ENCODE results near the gene TBXAS1.

DNA sequence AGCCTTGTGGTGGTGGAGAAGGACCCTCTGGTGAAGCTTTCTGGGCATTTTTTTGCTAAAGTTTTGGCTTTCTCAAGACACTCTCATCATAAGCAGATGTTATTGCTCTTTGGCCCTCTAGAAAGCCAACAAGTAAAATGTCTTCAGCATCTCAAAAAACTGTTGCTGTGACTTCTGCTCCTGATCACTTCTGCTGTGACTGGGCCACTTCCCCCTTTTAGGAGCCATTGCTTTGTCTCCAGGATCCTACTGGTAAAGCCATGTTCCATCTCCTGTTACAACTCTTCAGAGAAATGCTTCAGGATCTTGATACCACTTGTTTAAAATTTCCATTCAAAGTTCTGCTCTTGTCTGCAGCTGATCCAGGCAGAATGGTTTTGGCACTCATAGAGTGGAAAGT is 222.8 kb downstream of the TBXAS1 start:
- TF ChIP-seq POLR2AphosphoS5 (IDR thresholded peaks at IDR 0.05; ENCODE audit: insufficient read depth, low read depth, low read length) (no peak), CTCF (IDR thresholded peaks at IDR 0.05; ENCODE audit: extremely low read depth in 1 of 2, insufficient read depth in 1 of 2, low read depth in 1 of 2, low read length in 2 of 2) (no peak), POLR2A (IDR thresholded peaks at IDR 0.05; ENCODE audit: low read depth, low read length) (no peak), EZH2 (IDR thresholded peaks at IDR 0.05; ENCODE audit: borderline replicate concordance, low read depth, low read length, severe bottlenecking) (no peak)
